Measurements from ENCODE around the gene PRL. TPM values are rescaled to one million over a fixed set of nuclear protein-coding genes. Genes with fewer than 3 reads are reported as not detected.

PRL gene
- total and polyA plus RNA-seq, 2 experiments from 2014 or later = not detected

GRCh38 chr6:22284666-22285065 is 12.2 kb downstream of the PRL start:
- H2AFZ ChIP-seq = no peak overlapping the region
- ATAC-seq (no peak), DNase-seq (ENCODE audit: low spot score) (no peak)
- H3K4me3 ChIP-seq = no peak overlapping the region
- no peaks in the 10 kb centered on the region for H3K9me2 ChIP-seq (ENCODE audit: insufficient read depth)
- H3F3A ChIP-seq (replicated peaks; ENCODE audit: low read depth) = no peaks in the 10 kb centered on the region
- peaks cover 3% of the 10 kb centered on the region; the same call in 1 of the 2 replicates for H3K4me1 ChIP-seq (ENCODE audit: insufficient read depth)
- H3K27ac ChIP-seq (ENCODE audit: low read depth) = no peak overlapping the region
- peaks cover 5% of the 10 kb centered on the region for H3K27me3 Mint-ChIP-seq (ENCODE audit: insufficient read depth, low read depth, poor library complexity)
- H3K36me3 ChIP-seq (ENCODE audit: insufficient read depth) = no peaks in the 10 kb centered on the region
- no peak for TF ChIP-seq EZH2 (IDR thresholded peaks at IDR 0.05; ENCODE audit: low read depth, unreplicated experiment)
- no peak for TF ChIP-seq ZNF114 (CRISPR knock-in tag; IDR thresholded peaks at IDR 0.05)
- no peak for TF ChIP-seq ZNF331 (CRISPR knock-in tag; IDR thresholded peaks at IDR 0.05; ENCODE audit: low read depth)
- no peak for TF ChIP-seq REST (IDR thresholded peaks at IDR 0.05; ENCODE audit: unreplicated experiment)
- TF ChIP-seq EZH2phosphoT487 (IDR thresholded peaks at IDR 0.05; ENCODE audit: unreplicated experiment) = no peak
- TF ChIP-seq CTCF (conservative IDR thresholded peaks at IDR 0.05; ENCODE audit: low read depth in 2 of 2) = no peak
- peaks cover 10% of the 10 kb centered on the region; the same call in 2 of the 3 replicates for H3K4me1 Mint-ChIP-seq
- no peak overlapping the region for H3K27ac Mint-ChIP-seq
- no peaks in the 10 kb centered on the region for H3K27me3 ChIP-seq (ENCODE audit: insufficient read depth)
- H4K20me1 ChIP-seq (replicated peaks; ENCODE audit: insufficient read depth) = no peaks in the 10 kb centered on the region
- H3K36me3 Mint-ChIP-seq (ENCODE audit: low read depth) = no peaks in the 10 kb centered on the region
- H3K4me2 ChIP-seq = no peak overlapping the region
- no peaks in the 10 kb centered on the region for H3K79me2 ChIP-seq (replicated peaks; ENCODE audit: insufficient read depth)
- no peak overlapping the region for H3K4me3 Mint-ChIP-seq
- H3K9me3 Mint-ChIP-seq = no peaks in the 10 kb centered on the region

DNA sequence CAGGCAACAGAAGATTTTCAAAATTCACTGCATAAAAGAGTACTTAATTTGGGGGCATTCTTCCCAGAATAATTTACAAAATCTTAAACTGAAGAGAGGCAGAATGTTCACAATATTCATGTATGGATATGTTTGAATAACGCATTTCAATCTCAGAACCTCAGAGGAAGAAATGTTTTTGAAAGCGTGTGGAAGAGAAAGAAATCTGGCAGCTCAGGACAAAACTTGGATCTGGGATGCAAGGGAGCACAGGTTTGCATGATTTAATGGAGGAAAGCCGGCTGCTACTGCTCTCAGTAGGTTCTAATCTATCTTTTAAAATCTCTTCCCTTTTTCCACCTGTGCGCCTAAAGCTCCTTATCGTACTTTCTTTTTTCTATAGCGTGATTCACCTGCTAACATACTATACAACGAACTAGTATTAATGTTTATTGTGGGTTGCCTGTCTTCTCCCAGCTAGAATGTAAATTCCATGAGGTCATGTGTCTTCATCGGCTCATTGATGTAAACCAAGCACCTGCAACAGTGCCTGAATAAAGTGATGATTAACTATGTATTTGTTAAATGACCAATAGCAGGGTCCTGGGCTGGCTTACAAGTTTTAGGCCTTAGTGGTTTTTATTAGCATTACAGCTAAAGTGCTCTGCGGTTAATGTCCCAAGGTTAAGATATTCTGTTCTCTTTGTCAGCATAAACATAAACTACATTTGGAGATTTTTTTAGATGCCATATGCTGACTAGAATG is 15.3 kb downstream of the PRL start:
- H3K27ac Mint-ChIP-seq = no peak overlapping the region
- TF ChIP-seq ZNF331 (CRISPR knock-in tag; IDR thresholded peaks at IDR 0.05; ENCODE audit: low read depth) (no peak), EZH2 (IDR thresholded peaks at IDR 0.05; ENCODE audit: low read depth, unreplicated experiment) (no peak), CREB1 (CRISPR knock-in tag; IDR thresholded peaks at IDR 0.05; ENCODE audit: low read depth) (no peak), ZNF114 (CRISPR knock-in tag; IDR thresholded peaks at IDR 0.05) (no peak), STAT1 (IDR thresholded peaks at IDR 0.05; ENCODE audit: unreplicated experiment) (no peak), ZNF462 (CRISPR knock-in tag; IDR thresholded peaks at IDR 0.05) (no peak)

More for the DNA sequence above, 15.3 kb downstream of the PRL start:
- Mint-ChIP-seq H3K4me3 (no peak overlapping the region), H3K27me3 (ENCODE audit: insufficient read depth, low read depth, poor library complexity) (peaks cover 5% of the 10 kb centered on the region), H3K4me1 (peaks cover 7% of the 10 kb centered on the region; the same call in 2 of the 3 replicates), H3K9me3 (no peaks in the 10 kb centered on the region; the same call in 2 of the 3 replicates), H3K36me3 (ENCODE audit: low read depth) (no peaks in the 10 kb centered on the region)
- H3K9me2 ChIP-seq (ENCODE audit: insufficient read depth) = no peaks in the 10 kb centered on the region
- no peaks in the 10 kb centered on the region for H3K4me1 ChIP-seq (ENCODE audit: insufficient read depth)
- ATAC-seq (no peak), DNase-seq (ENCODE audit: low spot score) (no peak)
- no peaks in the 10 kb centered on the region for H3K27me3 ChIP-seq (ENCODE audit: insufficient read depth)
- no peak overlapping the region for H3K4me3 ChIP-seq
- H3K4me2 ChIP-seq = no peak overlapping the region
- no peaks in the 10 kb centered on the region for H3K36me3 ChIP-seq (ENCODE audit: insufficient read depth)
- no peaks in the 10 kb centered on the region for H4K20me1 ChIP-seq (replicated peaks; ENCODE audit: insufficient read depth)
- no peaks in the 10 kb centered on the region for H3F3A ChIP-seq (replicated peaks; ENCODE audit: low read depth)
- H2AFZ ChIP-seq = peak overlapping the region; percentile 25; the same call in 1 of the 2 replicates
- no peaks in the 10 kb centered on the region for H3K79me2 ChIP-seq (replicated peaks; ENCODE audit: insufficient read depth)
- H3K27ac ChIP-seq (ENCODE audit: low read depth) = no peak overlapping the region

Measured in GM23338 (cell line).